Loucy (cell line): Measurements from ENCODE around the gene ITGA11.

Experiments
- H2AFZ ChIP-seq: fragments of 200-600 bp; sonication (generic); 2 replicates; pipeline ENCODE4 v1.6.0; 2016; ENCODE audit warnings: antibody characterized with exemption, mild to moderate bottlenecking, low read length, moderate library complexity
- H3F3A ChIP-seq: fragments of 200-600 bp; 2 replicates; pipeline ENCODE4 v1.6.0; 2016; ENCODE audit warnings: antibody characterized with exemption, low read depth, mild to moderate bottlenecking
- H3K27me3 ChIP-seq: fragments of 200-600 bp; sonication (generic); 2 replicates; pipeline ENCODE4 v1.6.1; 2014; ENCODE audit warnings: low read length, mild to moderate bottlenecking; ENCODE audit not compliant: insufficient read depth, poor library complexity, severe bottlenecking
- H3K36me3 ChIP-seq: fragments of 200-600 bp; sonication (generic); 2 replicates; pipeline ENCODE4 v1.6.1; 2016; ENCODE audit warnings: low read length; ENCODE audit not compliant: insufficient read depth
- H3K4me1 ChIP-seq: fragments of 200-600 bp; sonication (generic); 2 replicates; pipeline ENCODE4 v1.5.1; 2014; ENCODE audit warnings: low read length, mild to moderate bottlenecking; ENCODE audit not compliant: insufficient read depth, poor library complexity, severe bottlenecking
- H3K4me2 ChIP-seq: fragments of 200-600 bp; sonication (generic); 2 replicates; pipeline ENCODE4 v1.6.0; 2014; ENCODE audit warnings: antibody characterized with exemption, low read length, low read depth, mild to moderate bottlenecking; ENCODE audit not compliant: poor library complexity, severe bottlenecking
- H3K4me3 ChIP-seq: fragments of 200-600 bp; sonication (generic); 2 replicates; pipeline ENCODE4 v1.5.1; 2014; ENCODE audit warnings: low read length, mild to moderate bottlenecking, mixed read lengths; ENCODE audit not compliant: poor library complexity, severe bottlenecking
- H3K79me2 ChIP-seq: fragments of 200-600 bp; sonication (generic); 2 replicates; pipeline ENCODE4 v1.6.1; 2014; ENCODE audit warnings: low read length; ENCODE audit not compliant: insufficient read depth
- H3K9ac ChIP-seq: fragments of 200-600 bp; sonication (generic); 2 replicates; pipeline ENCODE4 v1.6.0; 2014; ENCODE audit warnings: mild to moderate bottlenecking, low read depth, low read length, moderate library complexity; ENCODE audit not compliant: poor library complexity, severe bottlenecking
- H3K9me2 ChIP-seq: fragments of 200-600 bp; sonication (generic); replicated peaks from 2 replicates; pipeline ENCODE4 v1.6.1; 2016; ENCODE audit warnings: low read depth, low read length, mixed read lengths
- H3K9me3 ChIP-seq: fragments of 200-600 bp; sonication (generic); 2 replicates; pipeline ENCODE4 v1.6.1; 2014; ENCODE audit warnings: mild to moderate bottlenecking, antibody characterized with exemption, low read length, low read depth; ENCODE audit not compliant: insufficient read depth
- H4K20me1 ChIP-seq: fragments of 200-600 bp; sonication (generic); 2 replicates; pipeline ENCODE4 v1.6.0; 2014; ENCODE audit warnings: antibody characterized with exemption, low read length, mild to moderate bottlenecking; ENCODE audit not compliant: insufficient read depth, poor library complexity, severe bottlenecking
- EZH2phosphoT487 ChIP-seq: fragments of 200-600 bp; IDR thresholded peaks from 2 replicates; pipeline ENCODE4 v1.6.1; 2018; ENCODE audit warnings: antibody characterized with exemption, mild to moderate bottlenecking, moderate library complexity, borderline replicate concordance
- TF ChIP-seq, protein P1 (sequence below): fragments of 200-600 bp; sonication (generic); conservative IDR thresholded peaks from 2 replicates; pipeline ENCODE4 v1.5.1; 2014; ENCODE audit warnings: mild to moderate bottlenecking, antibody characterized with exemption, low read length

The ITGA11 gene

DNA sequence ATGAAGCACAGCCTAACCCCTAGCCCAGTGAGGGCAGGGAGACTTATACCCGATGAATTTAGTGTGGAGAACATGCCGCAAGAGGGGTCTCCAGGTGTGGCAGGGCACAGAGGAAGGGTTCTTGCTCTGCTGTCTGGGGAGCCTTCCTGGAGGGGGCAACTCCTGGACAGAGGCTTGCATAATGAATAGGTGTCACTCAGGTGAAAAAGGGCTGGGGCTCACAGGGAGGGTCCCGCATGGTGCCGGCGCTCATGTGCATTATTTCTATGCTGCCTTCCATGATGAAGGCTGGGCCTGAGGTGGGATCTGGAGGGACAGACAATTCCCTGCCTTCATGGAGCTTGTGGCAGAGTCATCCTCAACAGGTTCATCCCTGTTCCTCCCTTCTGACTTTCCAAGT, 51.5 kb downstream of the ITGA11 start:
- Histone ChIP-seq H2AFZ (no peak overlapping the region), H3K9me3 (no peaks in the 10 kb centered on the region; the same call in 1 of the 2 replicates), H3K9ac (peak overlapping the region; percentile 71)

DNA sequence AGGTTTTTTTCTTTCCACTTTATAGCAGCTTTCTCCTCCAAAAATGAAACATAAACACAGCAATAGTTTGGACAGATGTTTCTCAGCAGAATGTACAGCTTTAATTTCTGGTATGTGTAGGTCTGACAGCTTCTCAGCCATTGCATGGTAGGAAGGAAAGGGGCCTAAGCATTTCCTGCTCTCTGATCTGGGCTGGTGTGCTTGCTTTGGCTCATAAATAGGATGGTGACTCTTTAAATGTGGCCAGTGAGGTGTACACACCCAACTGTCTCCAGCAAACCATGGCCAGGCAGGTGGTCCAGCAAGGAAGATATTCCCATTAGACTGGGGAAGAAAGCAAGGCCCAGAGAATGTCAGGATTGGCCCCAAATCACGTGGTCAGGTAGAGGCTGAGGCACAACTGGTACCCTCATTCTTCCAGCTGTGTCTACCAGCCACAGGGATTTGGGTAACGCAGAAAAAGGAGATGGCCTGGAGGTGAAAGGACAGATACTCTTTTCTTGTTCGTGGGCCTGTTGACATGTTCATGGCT, 52.1 kb downstream of the ITGA11 start:
- H3K4me2 ChIP-seq: peak overlapping the region; percentile 92
- H3K27me3 ChIP-seq: no peaks in the 10 kb centered on the region
- no peaks in the 10 kb centered on the region for H3K36me3 ChIP-seq
- H2AFZ ChIP-seq: peak overlapping the region; percentile 36; the same call in 1 of the 2 replicates
- H3K4me1 ChIP-seq: peaks cover 31% of the 10 kb centered on the region
- H3K79me2 ChIP-seq: no peaks in the 10 kb centered on the region
- TF ChIP-seq, protein P1, sequence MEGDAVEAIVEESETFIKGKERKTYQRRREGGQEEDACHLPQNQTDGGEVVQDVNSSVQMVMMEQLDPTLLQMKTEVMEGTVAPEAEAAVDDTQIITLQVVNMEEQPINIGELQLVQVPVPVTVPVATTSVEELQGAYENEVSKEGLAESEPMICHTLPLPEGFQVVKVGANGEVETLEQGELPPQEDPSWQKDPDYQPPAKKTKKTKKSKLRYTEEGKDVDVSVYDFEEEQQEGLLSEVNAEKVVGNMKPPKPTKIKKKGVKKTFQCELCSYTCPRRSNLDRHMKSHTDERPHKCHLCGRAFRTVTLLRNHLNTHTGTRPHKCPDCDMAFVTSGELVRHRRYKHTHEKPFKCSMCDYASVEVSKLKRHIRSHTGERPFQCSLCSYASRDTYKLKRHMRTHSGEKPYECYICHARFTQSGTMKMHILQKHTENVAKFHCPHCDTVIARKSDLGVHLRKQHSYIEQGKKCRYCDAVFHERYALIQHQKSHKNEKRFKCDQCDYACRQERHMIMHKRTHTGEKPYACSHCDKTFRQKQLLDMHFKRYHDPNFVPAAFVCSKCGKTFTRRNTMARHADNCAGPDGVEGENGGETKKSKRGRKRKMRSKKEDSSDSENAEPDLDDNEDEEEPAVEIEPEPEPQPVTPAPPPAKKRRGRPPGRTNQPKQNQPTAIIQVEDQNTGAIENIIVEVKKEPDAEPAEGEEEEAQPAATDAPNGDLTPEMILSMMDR: no peak
- TF ChIP-seq EZH2phosphoT487: no peak
- peaks cover 11% of the 10 kb centered on the region for H3F3A ChIP-seq
- no peaks in the 10 kb centered on the region; the same call in 1 of the 2 replicates for H3K9me3 ChIP-seq
- H4K20me1 ChIP-seq: no peaks in the 10 kb centered on the region
- peak overlapping the region; percentile 71 for H3K9ac ChIP-seq
- peak overlapping the region; percentile 69 for H3K4me3 ChIP-seq
- no peaks in the 10 kb centered on the region for H3K9me2 ChIP-seq

More for the DNA sequence above, 51.5 kb downstream of the ITGA11 start:
- Histone ChIP-seq H3K79me2 (no peaks in the 10 kb centered on the region), H3K4me1 (peaks cover 31% of the 10 kb centered on the region), H4K20me1 (no peaks in the 10 kb centered on the region), H3K36me3 (no peaks in the 10 kb centered on the region), H3K4me3 (peak overlapping the region; percentile 69), H3K9me2 (no peaks in the 10 kb centered on the region), H3F3A (peaks cover 11% of the 10 kb centered on the region), H3K4me2 (peak overlapping the region; percentile 92), H3K27me3 (no peaks in the 10 kb centered on the region)
- no peak for TF ChIP-seq EZH2phosphoT487
- TF ChIP-seq, protein P1: no peak

DNA sequence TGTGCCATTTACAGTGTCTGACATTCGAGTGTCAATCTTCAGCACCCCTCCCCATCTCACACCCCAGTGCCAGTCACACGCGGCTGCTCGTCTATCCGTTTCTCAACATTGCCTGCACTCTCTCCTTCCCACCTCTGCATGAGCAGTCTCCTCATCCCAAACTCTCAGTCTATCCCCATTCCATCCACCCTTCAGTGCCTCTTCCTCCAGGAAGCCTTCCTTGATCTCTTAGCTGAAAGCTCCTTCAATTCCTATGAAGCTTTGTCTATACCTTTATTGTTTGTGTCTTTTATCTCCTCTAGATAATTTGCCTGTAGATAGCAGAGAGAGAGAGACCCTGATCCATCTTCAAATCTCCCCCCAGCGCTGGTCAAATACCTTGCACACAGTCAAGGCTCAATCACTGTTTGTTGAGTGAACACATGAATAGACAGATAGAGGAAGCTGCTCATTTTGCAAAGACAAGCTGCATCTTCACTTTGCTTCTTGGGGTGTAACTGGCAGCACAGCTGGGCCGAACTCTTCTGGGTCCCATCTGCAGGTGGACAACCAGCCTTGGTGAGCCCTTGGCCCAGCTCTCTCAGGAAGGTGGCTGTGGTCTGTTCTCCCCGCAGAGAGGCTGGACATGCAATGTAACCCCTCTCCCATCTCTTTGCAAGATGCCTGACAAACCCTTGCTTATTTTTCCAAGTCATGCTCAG, 52.8 kb downstream of the ITGA11 start:
- no peaks in the 10 kb centered on the region for H3K9me2 ChIP-seq
- H4K20me1 ChIP-seq: no peaks in the 10 kb centered on the region

More for the DNA sequence above, 52.8 kb downstream of the ITGA11 start:
- Histone ChIP-seq H3K9me3 (no peaks in the 10 kb centered on the region; the same call in 1 of the 2 replicates), H3K27me3 (no peaks in the 10 kb centered on the region), H3K4me2 (peak overlapping the region; percentile 92), H3K9ac (peak overlapping the region; percentile 71), H3F3A (peaks cover 11% of the 10 kb centered on the region), H3K79me2 (no peaks in the 10 kb centered on the region), H3K36me3 (no peaks in the 10 kb centered on the region), H3K4me1 (peaks cover 31% of the 10 kb centered on the region), H3K4me3 (peak overlapping the region; percentile 69), H2AFZ (peak overlapping the region; percentile 36; the same call in 1 of the 2 replicates)
- TF ChIP-seq, protein P1: no peak
- TF ChIP-seq EZH2phosphoT487: no peak
